GM18873 (cell line): Measurements from ENCODE around the gene PTK7.

Experiments used
- ATAC-seq: cut with Tn5 transposase; IDR thresholded peaks from one replicate; pipeline ENCODE4 v1.9.1; 2021; ENCODE audit warnings: mild to moderate bottlenecking, moderate library complexity, moderate number of reproducible peaks; ENCODE audit not compliant: unreplicated experiment, low FRiP score

Gene PTK7

GRCh38 chr6:43196337-43196736 is 120.2 kb downstream of the PTK7 start:
- no peak for ATAC-seq

DNA sequence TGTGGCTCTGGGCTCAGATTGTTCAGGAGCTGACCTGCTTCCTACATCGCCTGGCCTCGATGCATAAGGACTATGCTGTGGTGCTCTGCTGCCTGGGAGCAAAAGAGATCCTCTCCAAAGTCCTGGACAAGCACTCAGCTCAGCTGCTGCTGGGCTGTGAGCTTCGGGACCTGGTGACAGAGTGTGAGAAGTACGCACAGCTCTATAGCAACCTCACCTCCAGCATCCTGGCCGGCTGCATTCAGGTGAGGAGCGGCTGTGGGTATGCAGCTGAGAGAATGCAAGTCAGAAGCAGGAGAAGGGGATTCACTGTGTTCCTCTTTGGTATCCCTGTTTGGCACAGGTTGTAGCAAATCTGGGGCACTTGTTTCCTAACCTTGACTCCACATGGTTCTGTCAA is 123.8 kb downstream of the PTK7 start:
- ATAC-seq: no peak

DNA sequence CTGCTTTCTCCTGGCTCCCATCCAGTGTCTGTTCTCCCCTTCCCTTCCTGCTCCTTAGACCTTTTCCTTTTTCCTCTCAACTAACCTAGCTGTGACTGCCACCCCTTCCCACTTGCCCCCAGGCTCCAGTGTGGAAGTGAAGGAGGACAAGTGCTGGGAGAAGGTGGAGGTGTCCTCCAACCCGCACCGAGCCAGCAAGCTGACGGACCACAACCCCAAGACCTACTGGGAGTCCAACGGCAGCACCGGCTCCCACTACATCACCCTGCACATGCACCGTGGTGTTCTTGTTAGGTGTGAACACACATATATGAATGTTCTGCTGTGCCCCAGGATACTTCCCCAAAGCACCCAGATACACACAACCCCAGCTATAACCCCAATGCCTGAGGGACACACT is 124.4 kb downstream of the PTK7 start:
- ATAC-seq: no peak

DNA sequence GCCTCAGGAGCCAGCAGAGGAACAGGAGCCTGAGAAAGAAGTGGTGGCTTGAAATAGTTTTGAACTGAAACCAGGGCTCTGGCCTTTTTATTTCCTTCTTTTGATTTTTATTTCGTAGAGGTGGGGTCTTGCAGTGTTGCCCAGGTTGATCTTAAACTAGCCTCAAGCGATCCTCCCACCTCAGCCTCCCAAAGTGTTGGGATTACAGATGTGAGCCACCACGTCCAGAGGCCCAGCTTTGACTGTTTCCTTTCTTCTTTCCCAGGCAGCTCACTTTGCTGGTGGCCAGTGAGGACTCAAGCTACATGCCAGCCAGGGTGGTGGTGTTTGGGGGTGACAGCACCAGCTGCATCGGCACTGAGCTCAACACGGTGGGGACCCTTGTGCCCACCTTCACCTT is 126.3 kb downstream of the PTK7 start:
- no peak for ATAC-seq

- no peak for ATAC-seq
Observed at GRCh38 chr6:43203029-43203717, 127.1 kb downstream of the PTK7 start.

GRCh38 chr6:43203718-43204095 is 127.6 kb downstream of the PTK7 start:
- ATAC-seq: no peak

DNA sequence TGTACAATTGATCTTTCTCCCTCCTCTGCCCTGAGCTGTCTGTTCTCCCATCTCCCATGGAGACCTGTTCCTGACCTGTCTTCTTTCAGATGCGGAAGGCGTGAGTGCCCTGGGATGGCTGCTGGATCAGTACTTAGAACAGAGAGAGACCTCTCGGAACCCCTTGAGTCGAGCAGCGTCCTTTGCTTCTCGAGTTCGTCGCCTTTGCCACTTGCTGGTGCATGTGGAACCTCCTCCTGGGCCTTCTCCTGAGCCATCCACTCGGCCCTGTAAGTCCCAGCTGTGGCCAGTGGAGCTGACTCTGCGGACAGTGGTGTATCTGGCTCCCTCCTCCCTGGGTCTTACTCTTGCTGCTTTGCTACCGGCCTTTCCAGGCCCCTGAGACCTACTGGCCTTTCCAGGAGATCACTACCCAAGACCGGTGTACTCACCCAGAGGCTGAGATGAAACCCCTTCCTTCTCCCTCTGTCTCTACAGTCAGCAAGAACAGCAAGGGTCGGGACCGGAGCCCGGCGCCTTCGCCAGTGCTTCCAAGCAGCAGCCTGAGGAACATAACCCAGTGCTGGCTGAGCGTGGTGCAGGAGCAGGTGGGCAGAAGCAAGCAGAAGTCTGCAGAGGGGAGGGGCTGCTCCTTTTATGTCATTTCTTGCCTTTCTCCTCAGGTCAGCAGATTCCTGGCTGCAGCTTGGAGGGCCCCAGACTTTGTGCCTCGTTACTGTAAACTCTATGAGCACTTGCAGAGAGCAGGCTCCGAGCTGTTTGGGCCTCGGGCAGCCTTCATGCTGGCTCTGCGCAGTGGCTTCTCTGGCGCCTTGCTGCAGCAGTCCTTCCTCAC is 128.4 kb downstream of the PTK7 start:
- no peak for ATAC-seq

GRCh38 chr6:43205849-43206248 is 129.7 kb downstream of the PTK7 start:
- no peak for ATAC-seq

DNA sequence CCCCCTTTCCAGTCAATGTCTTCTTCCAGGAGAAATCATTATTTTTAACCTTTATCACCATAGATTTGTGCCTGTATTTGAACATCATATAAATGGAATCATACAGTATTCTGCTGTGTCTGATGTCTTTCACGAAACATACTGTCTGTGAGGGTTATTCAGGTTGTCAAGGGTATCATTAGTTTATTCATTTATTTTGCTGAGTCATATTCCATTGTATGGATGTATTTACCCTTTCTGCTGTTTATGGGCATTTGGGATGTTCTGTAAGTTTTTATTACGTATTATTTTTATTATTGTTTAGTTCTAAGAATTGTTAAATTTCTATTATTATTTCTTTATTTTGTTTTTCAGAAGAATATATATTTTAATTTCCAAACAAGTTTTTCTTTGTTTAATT is 131.2 kb downstream of the PTK7 start:
- no peak for ATAC-seq
